WTC11 (cell line): ENCODE measurements around the gene DEPDC5. TPM values are rescaled to one million over a fixed set of nuclear protein-coding genes. Genes with fewer than 3 reads are reported as not detected.

Source experiments
- ATAC-seq: fragments of 200-7000 bp; cut with Tn5 transposase; 2 replicates; pipeline ENCODE4 v1.10.0; 2021; ENCODE audit warnings: mild to moderate bottlenecking, moderate library complexity
- CTCF ChIA-PET: fragments of 300-600 bp; sonication (Branson Sonifier 250); formaldehyde crosslinking; loops from one replicate; lab custom pipeline; 2021; ENCODE audit warnings: antibody characterized with exemption; lab: Charles Lee
- POLR2A ChIA-PET: fragments of 350-600 bp; sonication (Branson Sonifier 250); formaldehyde crosslinking; loops from one replicate; lab custom pipeline; 2021; ENCODE audit warnings: antibody characterized with exemption; lab: Charles Lee
- DNase-seq: peaks from one replicate; pipeline ENCODE4 v3.0.0; 2021; ENCODE audit warnings: low spot score
- H3K27ac Mint-ChIP-seq: 2 replicates; pipeline ENCODE4 v1.8.0; 2021; ENCODE audit warnings: mixed read lengths
- H3K27me3 Mint-ChIP-seq: 2 replicates; pipeline ENCODE4 v1.8.0; 2021; ENCODE audit warnings: low read depth, mild to moderate bottlenecking, moderate library complexity, mixed read lengths
- H3K36me3 Mint-ChIP-seq: 2 replicates; pipeline ENCODE4 v1.8.0; 2021; ENCODE audit warnings: mixed read lengths
- H3K4me1 Mint-ChIP-seq: 2 replicates; pipeline ENCODE4 v1.8.0; 2022; ENCODE audit warnings: mixed read lengths
- H3K4me3 Mint-ChIP-seq: 2 replicates; pipeline ENCODE4 v1.8.0; 2021; ENCODE audit warnings: mild to moderate bottlenecking, moderate library complexity, mixed read lengths
- H3K9me3 Mint-ChIP-seq: 2 replicates; pipeline ENCODE4 v1.8.0; 2021; ENCODE audit warnings: mixed read lengths
- CDX4 ChIP-seq: fragments of 250-450 bp; sonication (Bioruptor Pico); IDR thresholded peaks from 2 replicates; pipeline ENCODE4 v1.9.0; 2021; ENCODE audit warnings: moderate library complexity, mild to moderate bottlenecking, inconsistent platforms, borderline replicate concordance
- CREM ChIP-seq: sonication (generic); formaldehyde crosslinking; IDR thresholded peaks from 2 replicates; pipeline ENCODE4 v1.8.1; 2022; ENCODE audit warnings: mild to moderate bottlenecking, missing genetic modification reagents, moderate library complexity
- E2F4 ChIP-seq: sonication (generic); formaldehyde crosslinking; IDR thresholded peaks from 2 replicates; pipeline ENCODE4 v1.8.1; 2022; ENCODE audit warnings: low read depth, mild to moderate bottlenecking, moderate library complexity, missing genetic modification reagents, borderline replicate concordance
- E2F5 ChIP-seq: sonication (generic); formaldehyde crosslinking; IDR thresholded peaks from 2 replicates; pipeline ENCODE4 v1.8.1; 2022; ENCODE audit warnings: mild to moderate bottlenecking, moderate library complexity, missing genetic modification reagents
- FOXK1 ChIP-seq: sonication (generic); formaldehyde crosslinking; IDR thresholded peaks from 2 replicates; pipeline ENCODE4 v1.8.0; 2022; ENCODE audit warnings: mild to moderate bottlenecking, moderate library complexity, missing genetic modification reagents
- FOXP1 ChIP-seq: sonication (generic); formaldehyde crosslinking; IDR thresholded peaks from 2 replicates; pipeline ENCODE4 v1.8.0; 2022; ENCODE audit warnings: missing genetic modification reagents, mild to moderate bottlenecking, moderate library complexity, borderline replicate concordance
- GABPB1 ChIP-seq: sonication (generic); formaldehyde crosslinking; IDR thresholded peaks from 2 replicates; pipeline ENCODE4 v1.8.1; 2023; ENCODE audit warnings: mild to moderate bottlenecking, missing genetic modification reagents
- HMGXB4 ChIP-seq: sonication (generic); formaldehyde crosslinking; IDR thresholded peaks from 2 replicates; pipeline ENCODE4 v1.8.1; 2023; ENCODE audit warnings: mild to moderate bottlenecking, moderate library complexity, missing genetic modification reagents
- MAX ChIP-seq: sonication (generic); formaldehyde crosslinking; IDR thresholded peaks from 2 replicates; pipeline ENCODE4 v1.8.0; 2022; ENCODE audit warnings: mild to moderate bottlenecking, missing genetic modification reagents
- MLX ChIP-seq: sonication (generic); formaldehyde crosslinking; IDR thresholded peaks from 2 replicates; pipeline ENCODE4 v1.8.1; 2023; ENCODE audit warnings: mild to moderate bottlenecking, missing genetic modification reagents, moderate library complexity
- MXD4 ChIP-seq: fragments of 250-450 bp; sonication (Bioruptor Pico); IDR thresholded peaks from 2 replicates; pipeline ENCODE4 v1.8.0; 2021; ENCODE audit warnings: mild to moderate bottlenecking, moderate library complexity, borderline replicate concordance
- MYBL2 ChIP-seq: sonication (generic); formaldehyde crosslinking; IDR thresholded peaks from 2 replicates; pipeline ENCODE4 v1.8.1; 2023; ENCODE audit warnings: mild to moderate bottlenecking, moderate library complexity, missing genetic modification reagents
- NFE2L1 ChIP-seq: sonication (generic); formaldehyde crosslinking; IDR thresholded peaks from 2 replicates; pipeline ENCODE4 v1.8.1; 2023; ENCODE audit warnings: missing genetic modification reagents
- NFYB ChIP-seq: sonication (generic); formaldehyde crosslinking; conservative IDR thresholded peaks from 2 replicates; pipeline ENCODE4 v1.8.0; 2022; ENCODE audit warnings: low read depth, missing genetic modification reagents
- NR1H2 ChIP-seq: sonication (generic); formaldehyde crosslinking; IDR thresholded peaks from 2 replicates; pipeline ENCODE4 v1.9.0; 2021; ENCODE audit warnings: mild to moderate bottlenecking, moderate library complexity, missing genetic modification reagents
- ZMAT4 ChIP-seq: fragments of 250-450 bp; sonication (Bioruptor Pico); IDR thresholded peaks from 2 replicates; pipeline ENCODE4 v1.9.0; 2021; ENCODE audit warnings: mild to moderate bottlenecking
- ZNF138 ChIP-seq: sonication (generic); formaldehyde crosslinking; conservative IDR thresholded peaks from 2 replicates; pipeline ENCODE4 v1.8.1; 2022; ENCODE audit warnings: mild to moderate bottlenecking, moderate library complexity, missing genetic modification reagents
- ZNF232 ChIP-seq: sonication (generic); formaldehyde crosslinking; IDR thresholded peaks from 2 replicates; pipeline ENCODE4 v1.8.0; 2022; ENCODE audit warnings: mild to moderate bottlenecking, missing genetic modification reagents
- ZNF263 ChIP-seq: sonication (generic); formaldehyde crosslinking; IDR thresholded peaks from 2 replicates; pipeline ENCODE4 v1.8.1; 2022; ENCODE audit warnings: low read depth, mild to moderate bottlenecking, moderate library complexity, missing genetic modification reagents
- ZNF396 ChIP-seq: fragments of 250-450 bp; sonication (Bioruptor Pico); IDR thresholded peaks from 2 replicates; pipeline ENCODE4 v1.8.0; 2021; ENCODE audit warnings: mild to moderate bottlenecking, moderate library complexity, borderline replicate concordance
- ZNF423 ChIP-seq: fragments of 250-450 bp; sonication (Bioruptor Pico); IDR thresholded peaks from 2 replicates; pipeline ENCODE4 v2.1.2; 2022; ENCODE audit warnings: mild to moderate bottlenecking, moderate library complexity
- ZNF425 ChIP-seq: fragments of 250-450 bp; sonication (Bioruptor Pico); conservative IDR thresholded peaks from 2 replicates; pipeline ENCODE4 v1.9.0; 2021; ENCODE audit warnings: mild to moderate bottlenecking
- ZNF512 ChIP-seq: sonication (generic); formaldehyde crosslinking; IDR thresholded peaks from 2 replicates; pipeline ENCODE4 v1.8.1; 2022; ENCODE audit warnings: missing genetic modification reagents, borderline replicate concordance
- ZNF671 ChIP-seq: fragments of 250-450 bp; sonication (Bioruptor Pico); IDR thresholded peaks from 2 replicates; pipeline ENCODE4 v1.8.0; 2021; ENCODE audit warnings: mild to moderate bottlenecking
- ZSCAN18 ChIP-seq: fragments of 250-450 bp; sonication (Bioruptor Pico); IDR thresholded peaks from 2 replicates; pipeline ENCODE4 v2.1.2; 2022; ENCODE audit warnings: mild to moderate bottlenecking, moderate library complexity
- total RNA-seq: library from RNA; stranded (reverse); gene quantifications from 3 replicates; pipeline ENCODE4 v1.2.3, GENCODE V29; 2021

DEPDC5 gene
- total RNA-seq, 1 experiment from 2014 or later, result 40.5 TPM

GRCh38 chr22:31749636-31750364, 4.0 kb upstream of the DEPDC5 start, which contains the start of gene PRR14L:
Gene PRR14L, minus strand, starts transcription at chr22:31750132. Its CDS starts 11,272 bp downstream, at chr22:31738860.
- ChIA-PET POLR2A (interaction anchor here (1.3 kb wide), 1 partner anchor 221 kb away, joined by 3 read pairs; no protein-coding TSS in a partner anchor), CTCF (interaction anchor here (1.3 to 2.2 kb wide), 2 partner anchors 88 to 221 kb away, joined by 4 to 10 read pairs; partner anchors contain the start of gene PISD)
- Mint-ChIP-seq H3K4me3 (peak within 1 kb of the TSS; percentile 93), H3K36me3 (peaks cover 15% of the 10 kb centered on the region), H3K4me1 (peaks cover 41% of the 10 kb centered on the region), H3K9me3 (no peaks in the 10 kb centered on the region), H3K27me3 (no peaks in the 10 kb centered on the region), H3K27ac (peak within 1 kb of the TSS; percentile 95)
- ATAC-seq (peak; percentile 55), DNase-seq (peak; percentile 99)
- TF ChIP-seq E2F4 (CRISPR knock-in tag) (no peak), ZNF138 (CRISPR knock-in tag) (no peak), NR1H2 (CRISPR knock-in tag) (no peak), ZNF423 (no peak), ZNF263 (no peak), ZSCAN18 (CRISPR knock-in tag) (no peak), FOXK1 (CRISPR knock-in tag) (peak; percentile 72; the same call in 1 of the 2 replicates), ZNF396 (no peak), CREM (peak; percentile 70; the same call in 1 of the 2 replicates), E2F5 (CRISPR knock-in tag) (peak; percentile 86), ZNF232 (0 out of 2 replicates have a peak, but pooled peaks have one; percentile 6), ZNF425 (CRISPR knock-in tag) (no peak), GABPB1 (peak; percentile 13; the same call in 1 of the 2 replicates), MLX (CRISPR knock-in tag) (no peak), FOXP1 (CRISPR knock-in tag) (peak; percentile 89), ZNF512 (CRISPR knock-in tag) (no peak), MYBL2 (CRISPR knock-in tag) (peak; percentile 81; the same call in 1 of the 2 replicates), ZNF671 (no peak), HMGXB4 (CRISPR knock-in tag) (peak; percentile 84), MXD4 (no peak), NFE2L1 (CRISPR knock-in tag) (peak; percentile 75; the same call in 1 of the 2 replicates), MAX (CRISPR knock-in tag) (peak; percentile 85), CDX4 (CRISPR knock-in tag) (no peak), ZMAT4 (CRISPR knock-in tag) (no peak), NFYB (no peak)
